HepG2 (cell line): ENCODE results near the gene TTPAL. TPM values are rescaled to one million over a fixed set of nuclear protein-coding genes. Genes with fewer than 3 reads are reported as not detected.

Experiments
- BHLHE40 ChIP-seq: IDR thresholded peaks from 2 replicates; pipeline ENCODE4 v1.6.1; 2011; ENCODE audit warnings: low read length, improper control_type of control experiment
- CHD4 ChIP-seq: fragments of 200-600 bp; sonication (generic); IDR thresholded peaks from 2 replicates; pipeline ENCODE4 v1.7.0; 2017; ENCODE audit warnings: mild to moderate bottlenecking, low read length, borderline replicate concordance
- GPN1 ChIP-seq: sonication (generic); formaldehyde crosslinking; IDR thresholded peaks from 2 replicates; pipeline ENCODE4 v1.5.1; 2020; ENCODE audit warnings: missing genetic modification reagents, borderline replicate concordance
- GZF1 ChIP-seq: sonication (generic); formaldehyde crosslinking; IDR thresholded peaks from 2 replicates; pipeline ENCODE4 v1.5.1; 2020; ENCODE audit warnings: mild to moderate bottlenecking, missing genetic modification reagents
- HES4 ChIP-seq: sonication (generic); formaldehyde crosslinking; IDR thresholded peaks from 2 replicates; pipeline ENCODE4 v1.9.0; 2021; ENCODE audit warnings: mild to moderate bottlenecking, missing genetic modification reagents, borderline replicate concordance
- KDM4B ChIP-seq: sonication (generic); formaldehyde crosslinking; IDR thresholded peaks from 2 replicates; pipeline ENCODE4 v1.4.0; 2020; ENCODE audit warnings: missing genetic modification reagents
- MIER3 ChIP-seq: IDR thresholded peaks from 2 replicates; pipeline ENCODE4 v1.6.1; 2016; ENCODE audit warnings: missing compliant biosample characterization, borderline replicate concordance
- MXI1 ChIP-seq: IDR thresholded peaks from 3 replicates; pipeline ENCODE4 v1.6.1; 2012; ENCODE audit warnings: low read depth, low read length, inconsistent platforms, borderline replicate concordance
- RFX1 ChIP-seq: fragments of 450-650 bp; IDR thresholded peaks from 2 replicates; pipeline ENCODE4 v1.6.1; 2017
- STAT5B ChIP-seq: sonication (generic); formaldehyde crosslinking; IDR thresholded peaks from 2 replicates; pipeline ENCODE4 v1.4.0; 2020; ENCODE audit warnings: missing genetic modification reagents
- ZNF460 ChIP-seq: sonication (generic); formaldehyde crosslinking; IDR thresholded peaks from 2 replicates; pipeline ENCODE4 v1.5.1; 2020; ENCODE audit warnings: missing genetic modification reagents, mild to moderate bottlenecking, borderline replicate concordance
- ZNF629 ChIP-seq: sonication (generic); formaldehyde crosslinking; conservative IDR thresholded peaks from 2 replicates; pipeline ENCODE4 v1.5.0; 2020; ENCODE audit warnings: missing genetic modification reagents
- ZNF747 ChIP-seq: sonication (generic); formaldehyde crosslinking; IDR thresholded peaks from 2 replicates; pipeline ENCODE4 v1.8.1; 2023; ENCODE audit warnings: missing genetic modification reagents, mild to moderate bottlenecking, borderline replicate concordance
- ZNF891 ChIP-seq: sonication (generic); formaldehyde crosslinking; IDR thresholded peaks from 2 replicates; pipeline ENCODE4 v1.5.0; 2020; ENCODE audit warnings: mild to moderate bottlenecking, missing genetic modification reagents
- polyA plus RNA-seq, 8 experiments: library from polyadenylated mRNA; depleted of rRNA in 3 of 8; stranded (reverse) in 7 of 8; unstranded in 1 of 8; fragments of >200 nt; fragmentation: Illumina TruSeq in 4 of 8; extraction: Trizol in 4 of 8; gene quantifications; 2 replicates each; pipeline versions ENCODE4 v1.2.1 to v1.2.3, GENCODE V29; 2011 to 2016; ENCODE audit warnings: low read depth in 4 of 8, missing spikeins in 1 of 8, mixed read lengths in 1 of 8; ENCODE audit not compliant: insufficient read depth in 1 of 8
- total RNA-seq, 5 experiments: library from RNA; depleted of rRNA; stranded (reverse); fragments of >200 nt; fragmentation: Illumina TruSeq; extraction: Trizol; gene quantifications; 2 replicates each; pipeline ENCODE4 v1.2.3, GENCODE V29; 2016; ENCODE audit warnings: low read depth in 1 of 5
- TF ChIP-seq, protein P1 (sequence below): sonication (generic); formaldehyde crosslinking; IDR thresholded peaks from 2 replicates; pipeline ENCODE4 v1.5.1; 2020; ENCODE audit warnings: missing genetic modification reagents, mild to moderate bottlenecking, borderline replicate concordance
- TF ChIP-seq, protein P2 (sequence below): sonication (generic); formaldehyde crosslinking; IDR thresholded peaks from 2 replicates; pipeline ENCODE4 v1.4.0; 2020; ENCODE audit warnings: mild to moderate bottlenecking, missing genetic modification reagents
- TF ChIP-seq, protein P3 (sequence below): sonication (generic); formaldehyde crosslinking; IDR thresholded peaks from 2 replicates; pipeline ENCODE4 v1.5.0; 2020; ENCODE audit warnings: mild to moderate bottlenecking, missing genetic modification reagents

Gene TTPAL
- total and polyA plus RNA-seq, 2 of the 13 experiments (the other 11 are each of a cell fraction or from before 2014, with no cell fraction given): 4.3 to 18.8 TPM

DNA sequence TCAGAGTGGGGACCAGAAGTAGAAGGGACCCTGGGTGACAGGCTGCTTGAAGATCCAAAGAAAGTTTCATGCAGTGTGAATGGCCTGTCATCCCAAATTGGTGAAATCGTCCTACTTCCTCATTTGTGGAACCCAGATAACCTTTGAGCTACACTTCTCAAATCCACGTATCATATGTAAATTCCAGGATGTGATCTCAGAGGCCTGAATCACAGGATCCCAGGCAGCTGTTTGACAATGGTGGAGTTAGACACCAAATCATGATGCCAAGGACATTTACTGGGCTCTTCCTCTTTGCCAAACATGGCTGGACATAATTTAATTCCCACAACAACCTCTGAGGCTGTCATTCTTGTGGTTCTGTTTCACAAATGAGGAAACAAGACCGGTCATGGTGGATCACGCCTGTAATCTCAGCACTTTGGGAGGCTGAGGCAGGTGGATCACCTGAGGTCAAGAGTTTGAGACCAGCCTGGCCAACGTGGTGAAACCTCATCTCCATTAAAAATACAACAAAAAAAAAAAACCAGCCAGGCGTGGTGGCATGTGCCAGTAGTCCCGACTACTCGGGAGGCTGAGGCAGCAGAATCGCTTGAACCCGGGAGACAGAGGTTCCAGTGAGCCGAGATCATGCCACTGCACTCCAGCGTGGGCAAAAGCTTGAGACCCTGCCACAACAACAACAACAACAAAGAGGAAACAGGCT, 39.9 kb upstream of the TTPAL start (continued):
- TF ChIP-seq GZF1 (CRISPR knock-in tag): no peak
- TF ChIP-seq ZNF629 (CRISPR knock-in tag): no peak
- no peak for TF ChIP-seq ZNF460 (CRISPR knock-in tag)
- no peak for TF ChIP-seq ZNF747 (CRISPR knock-in tag)
- TF ChIP-seq RFX1: no peak
- TF ChIP-seq GPN1 (CRISPR knock-in tag): no peak
- TF ChIP-seq MIER3 (CRISPR knock-in tag): no peak
- TF ChIP-seq, protein P1, sequence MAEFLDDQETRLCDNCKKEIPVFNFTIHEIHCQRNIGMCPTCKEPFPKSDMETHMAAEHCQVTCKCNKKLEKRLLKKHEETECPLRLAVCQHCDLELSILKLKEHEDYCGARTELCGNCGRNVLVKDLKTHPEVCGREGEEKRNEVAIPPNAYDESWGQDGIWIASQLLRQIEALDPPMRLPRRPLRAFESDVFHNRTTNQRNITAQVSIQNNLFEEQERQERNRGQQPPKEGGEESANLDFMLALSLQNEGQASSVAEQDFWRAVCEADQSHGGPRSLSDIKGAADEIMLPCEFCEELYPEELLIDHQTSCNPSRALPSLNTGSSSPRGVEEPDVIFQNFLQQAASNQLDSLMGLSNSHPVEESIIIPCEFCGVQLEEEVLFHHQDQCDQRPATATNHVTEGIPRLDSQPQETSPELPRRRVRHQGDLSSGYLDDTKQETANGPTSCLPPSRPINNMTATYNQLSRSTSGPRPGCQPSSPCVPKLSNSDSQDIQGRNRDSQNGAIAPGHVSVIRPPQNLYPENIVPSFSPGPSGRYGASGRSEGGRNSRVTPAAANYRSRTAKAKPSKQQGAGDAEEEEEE: no peak
- TF ChIP-seq, protein P2, sequence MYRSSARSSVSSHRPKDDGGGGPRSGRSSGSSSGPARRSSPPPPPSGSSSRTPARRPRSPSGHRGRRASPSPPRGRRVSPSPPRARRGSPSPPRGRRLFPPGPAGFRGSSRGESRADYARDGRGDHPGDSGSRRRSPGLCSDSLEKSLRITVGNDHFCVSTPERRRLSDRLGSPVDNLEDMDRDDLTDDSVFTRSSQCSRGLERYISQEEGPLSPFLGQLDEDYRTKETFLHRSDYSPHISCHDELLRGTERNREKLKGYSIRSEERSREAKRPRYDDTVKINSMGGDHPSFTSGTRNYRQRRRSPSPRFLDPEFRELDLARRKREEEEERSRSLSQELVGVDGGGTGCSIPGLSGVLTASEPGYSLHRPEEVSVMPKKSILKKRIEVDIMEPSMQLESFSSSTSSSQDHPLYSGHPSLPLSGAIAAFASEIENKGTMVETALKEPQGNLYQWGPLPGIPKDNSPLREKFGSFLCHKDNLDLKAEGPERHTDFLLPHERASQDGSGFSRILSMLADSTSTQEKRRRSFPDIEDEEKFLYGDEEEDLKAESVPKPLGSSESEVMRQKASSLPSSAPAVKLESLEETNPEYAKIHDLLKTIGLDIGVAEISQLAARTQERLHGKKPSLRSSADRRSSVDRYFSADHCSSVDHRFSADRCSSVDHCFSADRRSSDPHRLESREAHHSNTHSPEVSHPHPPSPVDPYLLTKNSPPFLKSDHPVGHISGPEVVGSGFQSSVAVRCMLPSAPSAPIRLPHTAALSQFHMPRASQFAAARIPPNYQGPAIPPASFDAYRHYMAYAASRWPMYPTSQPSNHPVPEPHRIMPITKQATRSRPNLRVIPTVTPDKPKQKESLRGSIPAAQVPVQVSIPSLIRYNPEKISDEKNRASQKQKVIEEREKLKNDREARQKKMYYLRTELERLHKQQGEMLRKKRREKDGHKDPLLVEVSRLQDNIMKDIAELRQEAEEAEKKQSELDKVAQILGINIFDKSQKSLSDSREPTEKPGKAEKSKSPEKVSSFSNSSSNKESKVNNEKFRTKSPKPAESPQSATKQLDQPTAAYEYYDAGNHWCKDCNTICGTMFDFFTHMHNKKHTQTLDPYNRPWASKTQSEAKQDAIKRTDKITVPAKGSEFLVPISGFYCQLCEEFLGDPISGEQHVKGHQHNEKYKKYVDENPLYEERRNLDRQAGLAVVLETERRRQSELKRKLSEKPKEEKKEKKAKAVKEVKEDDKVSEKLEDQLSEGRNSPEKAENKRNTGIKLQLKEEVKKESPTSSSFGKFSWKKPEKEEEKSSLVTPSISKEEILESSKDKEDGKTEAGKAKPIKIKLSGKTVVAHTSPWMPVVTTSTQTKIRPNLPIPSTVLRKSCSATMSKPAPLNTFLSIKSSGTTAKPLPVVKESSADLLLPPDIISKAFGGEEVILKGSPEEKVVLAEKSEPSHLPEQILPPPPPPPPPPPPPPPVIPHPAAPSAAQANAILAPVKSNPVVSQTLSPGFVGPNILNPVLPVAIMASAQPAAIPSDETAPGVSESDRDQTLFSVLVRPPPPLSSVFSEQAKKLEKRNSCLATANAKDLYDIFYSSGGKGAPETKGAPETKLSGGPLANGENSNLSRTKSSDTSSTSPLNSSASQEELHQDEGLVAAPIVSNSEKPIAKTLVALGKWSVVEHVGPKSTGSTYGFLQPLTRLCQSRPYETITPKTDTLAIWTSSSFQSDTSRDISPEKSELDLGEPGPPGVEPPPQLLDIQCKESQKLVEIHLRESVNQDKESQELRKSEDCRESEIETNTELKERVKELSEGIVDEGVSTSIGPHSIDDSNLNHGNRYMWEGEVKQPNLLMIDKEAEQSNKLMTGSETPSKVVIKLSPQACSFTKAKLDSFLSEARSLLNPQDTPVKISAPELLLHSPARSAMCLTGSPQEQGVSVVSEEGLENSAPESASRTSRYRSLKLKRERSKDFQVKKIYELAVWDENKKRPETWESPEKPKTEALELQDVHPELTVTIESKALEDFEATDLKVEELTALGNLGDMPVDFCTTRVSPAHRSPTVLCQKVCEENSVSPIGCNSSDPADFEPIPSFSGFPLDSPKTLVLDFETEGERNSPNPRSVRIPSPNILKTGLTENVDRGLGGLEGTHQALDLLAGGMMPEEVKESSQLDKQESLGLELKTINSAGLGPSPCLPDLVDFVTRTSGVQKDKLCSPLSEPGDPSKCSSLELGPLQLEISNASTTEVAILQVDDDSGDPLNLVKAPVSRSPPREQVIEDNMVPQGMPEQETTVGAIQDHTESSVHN (CRISPR knock-in tag): no peak; the same call in 1 of the 2 replicates
- TF ChIP-seq KDM4B (CRISPR knock-in tag): no peak
- no peak for TF ChIP-seq STAT5B (CRISPR knock-in tag)
- no peak for TF ChIP-seq MXI1
- no peak for TF ChIP-seq BHLHE40
- TF ChIP-seq, protein P3, sequence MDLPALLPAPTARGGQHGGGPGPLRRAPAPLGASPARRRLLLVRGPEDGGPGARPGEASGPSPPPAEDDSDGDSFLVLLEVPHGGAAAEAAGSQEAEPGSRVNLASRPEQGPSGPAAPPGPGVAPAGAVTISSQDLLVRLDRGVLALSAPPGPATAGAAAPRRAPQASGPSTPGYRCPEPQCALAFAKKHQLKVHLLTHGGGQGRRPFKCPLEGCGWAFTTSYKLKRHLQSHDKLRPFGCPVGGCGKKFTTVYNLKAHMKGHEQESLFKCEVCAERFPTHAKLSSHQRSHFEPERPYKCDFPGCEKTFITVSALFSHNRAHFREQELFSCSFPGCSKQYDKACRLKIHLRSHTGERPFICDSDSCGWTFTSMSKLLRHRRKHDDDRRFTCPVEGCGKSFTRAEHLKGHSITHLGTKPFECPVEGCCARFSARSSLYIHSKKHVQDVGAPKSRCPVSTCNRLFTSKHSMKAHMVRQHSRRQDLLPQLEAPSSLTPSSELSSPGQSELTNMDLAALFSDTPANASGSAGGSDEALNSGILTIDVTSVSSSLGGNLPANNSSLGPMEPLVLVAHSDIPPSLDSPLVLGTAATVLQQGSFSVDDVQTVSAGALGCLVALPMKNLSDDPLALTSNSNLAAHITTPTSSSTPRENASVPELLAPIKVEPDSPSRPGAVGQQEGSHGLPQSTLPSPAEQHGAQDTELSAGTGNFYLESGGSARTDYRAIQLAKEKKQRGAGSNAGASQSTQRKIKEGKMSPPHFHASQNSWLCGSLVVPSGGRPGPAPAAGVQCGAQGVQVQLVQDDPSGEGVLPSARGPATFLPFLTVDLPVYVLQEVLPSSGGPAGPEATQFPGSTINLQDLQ (CRISPR knock-in tag): no peak
- no peak for TF ChIP-seq ZNF891
- TF ChIP-seq HES4 (CRISPR knock-in tag): no peak
- no peak for TF ChIP-seq CHD4
